DOHH2 (cell line): ENCODE data around the gene MLLT3.

Experiments
- H3F3A ChIP-seq: fragments of 200-600 bp; sonication (generic), shearing (Covaris generic); 2 replicates; pipeline ENCODE4 v1.6.0; 2016; ENCODE audit warnings: antibody characterized with exemption, mild to moderate bottlenecking; ENCODE audit not compliant: control insufficient read depth, insufficient read depth
- H3K27ac ChIP-seq: fragments of 200-600 bp; sonication (generic); 2 replicates; pipeline ENCODE4 v1.5.1; 2014; ENCODE audit warnings: low read depth, mild to moderate bottlenecking, low read length, moderate library complexity
- H3K27me3 ChIP-seq: fragments of 200-600 bp; sonication (generic); 2 replicates; pipeline ENCODE4 v1.6.1; 2014; ENCODE audit warnings: mild to moderate bottlenecking, low read length, mixed read lengths; ENCODE audit not compliant: control insufficient read depth
- H3K36me3 ChIP-seq: fragments of 200-600 bp; sonication (generic); 2 replicates; pipeline ENCODE4 v1.6.1; 2014; ENCODE audit warnings: mild to moderate bottlenecking, low read length, moderate library complexity, mixed read lengths; ENCODE audit not compliant: control insufficient read depth
- H3K4me1 ChIP-seq: fragments of 200-600 bp; sonication (generic); 2 replicates; pipeline ENCODE4 v1.6.1; 2014; ENCODE audit warnings: mild to moderate bottlenecking, low read length, mixed read lengths; ENCODE audit not compliant: control insufficient read depth
- H3K4me2 ChIP-seq: fragments of 200-600 bp; sonication (generic); 2 replicates; pipeline ENCODE4 v1.6.0; 2014; ENCODE audit warnings: mild to moderate bottlenecking, low read length, moderate library complexity
- H3K4me3 ChIP-seq: fragments of 200-600 bp; sonication (generic); 2 replicates; pipeline ENCODE4 v1.5.1; 2014; ENCODE audit warnings: mild to moderate bottlenecking, low read length, mixed read lengths
- H3K79me2 ChIP-seq: fragments of 200-600 bp; sonication (generic); 2 replicates; pipeline ENCODE4 v1.6.1; 2014; ENCODE audit warnings: mild to moderate bottlenecking, low read length, mixed read lengths; ENCODE audit not compliant: control insufficient read depth
- H3K9me2 ChIP-seq: fragments of 200-600 bp; sonication (generic); replicated peaks from 2 replicates; pipeline ENCODE4 v1.6.1; 2014; ENCODE audit warnings: mild to moderate bottlenecking, low read length, mixed read lengths; ENCODE audit not compliant: control insufficient read depth
- H3K9me3 ChIP-seq: fragments of 200-600 bp; sonication (generic); 2 replicates; pipeline ENCODE4 v1.6.1; 2014; ENCODE audit warnings: antibody characterized with exemption, low read length, mixed read lengths; ENCODE audit not compliant: control insufficient read depth, insufficient read depth
- H4K20me1 ChIP-seq: fragments of 200-600 bp; sonication (generic); 2 replicates; pipeline ENCODE4 v1.6.0; 2014; ENCODE audit warnings: low read depth, mild to moderate bottlenecking, antibody characterized with exemption, low read length, moderate library complexity; ENCODE audit not compliant: control insufficient read depth, insufficient read depth
- EZH2phosphoT487 ChIP-seq: fragments of 200-600 bp; sonication (generic); IDR thresholded peaks from 2 replicates; pipeline ENCODE4 v1.6.1; 2017; ENCODE audit warnings: borderline replicate concordance, mild to moderate bottlenecking, antibody characterized with exemption, low read length, moderate library complexity, mixed read lengths
- TF ChIP-seq, protein P1 (sequence below): fragments of 200-600 bp; sonication (generic); IDR thresholded peaks from one replicate; pipeline ENCODE4 v1.5.1; 2014; ENCODE audit warnings: antibody characterized with exemption, mild to moderate bottlenecking, low read depth, low read length; ENCODE audit not compliant: poor library complexity, severe bottlenecking

The MLLT3 gene

DNA sequence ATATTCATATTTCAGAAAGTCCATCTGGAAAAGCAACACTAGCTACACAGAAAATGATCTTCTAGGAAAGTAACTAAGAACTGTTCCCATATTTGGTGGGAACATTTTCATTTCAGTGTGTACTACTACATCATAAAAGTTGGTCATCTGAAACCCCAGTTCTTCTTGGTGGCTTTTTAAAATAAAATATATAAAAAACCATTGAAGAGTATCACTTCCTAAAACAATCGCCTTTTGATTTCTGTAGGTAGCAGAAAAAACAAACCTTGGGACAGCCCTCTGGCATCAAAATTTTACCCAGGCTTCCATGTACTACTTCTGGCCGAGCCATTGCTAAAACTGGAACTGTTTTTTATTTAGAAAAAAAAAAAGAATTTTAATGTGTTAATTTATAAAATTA lies 158.5 kb downstream of the MLLT3 start:
- Histone ChIP-seq H3K9me3 (0 out of 2 replicates have a peak, but pooled peaks cover 5% of the 10 kb centered on the region), H3K79me2 (no peaks in the 10 kb centered on the region)
- TF ChIP-seq, protein P1, sequence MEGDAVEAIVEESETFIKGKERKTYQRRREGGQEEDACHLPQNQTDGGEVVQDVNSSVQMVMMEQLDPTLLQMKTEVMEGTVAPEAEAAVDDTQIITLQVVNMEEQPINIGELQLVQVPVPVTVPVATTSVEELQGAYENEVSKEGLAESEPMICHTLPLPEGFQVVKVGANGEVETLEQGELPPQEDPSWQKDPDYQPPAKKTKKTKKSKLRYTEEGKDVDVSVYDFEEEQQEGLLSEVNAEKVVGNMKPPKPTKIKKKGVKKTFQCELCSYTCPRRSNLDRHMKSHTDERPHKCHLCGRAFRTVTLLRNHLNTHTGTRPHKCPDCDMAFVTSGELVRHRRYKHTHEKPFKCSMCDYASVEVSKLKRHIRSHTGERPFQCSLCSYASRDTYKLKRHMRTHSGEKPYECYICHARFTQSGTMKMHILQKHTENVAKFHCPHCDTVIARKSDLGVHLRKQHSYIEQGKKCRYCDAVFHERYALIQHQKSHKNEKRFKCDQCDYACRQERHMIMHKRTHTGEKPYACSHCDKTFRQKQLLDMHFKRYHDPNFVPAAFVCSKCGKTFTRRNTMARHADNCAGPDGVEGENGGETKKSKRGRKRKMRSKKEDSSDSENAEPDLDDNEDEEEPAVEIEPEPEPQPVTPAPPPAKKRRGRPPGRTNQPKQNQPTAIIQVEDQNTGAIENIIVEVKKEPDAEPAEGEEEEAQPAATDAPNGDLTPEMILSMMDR, result no peak
- TF ChIP-seq EZH2phosphoT487, result no peak

DNA sequence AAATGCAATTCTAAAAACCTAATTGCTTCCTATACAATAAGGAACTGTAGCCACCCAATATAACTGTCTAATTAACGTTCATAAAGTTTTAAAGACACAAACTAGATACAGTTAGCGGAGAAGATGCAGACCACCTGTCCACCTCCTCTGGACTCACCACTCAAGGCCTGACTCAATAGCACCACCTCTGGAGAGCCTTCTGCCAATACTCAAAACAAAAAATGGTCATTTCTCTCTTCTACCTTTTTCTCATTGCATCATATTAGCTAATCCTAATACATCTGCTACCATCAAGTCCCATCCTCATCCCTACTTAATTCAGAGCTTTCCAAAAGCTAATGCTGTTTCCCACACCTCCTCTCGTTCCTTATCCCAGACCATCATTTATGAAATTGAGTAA lies 159.9 kb downstream of the MLLT3 start:
- H3K4me2 ChIP-seq, result no peak overlapping the region
- no peak overlapping the region for H3K4me3 ChIP-seq
- H3F3A ChIP-seq, result no peaks in the 10 kb centered on the region
- TF ChIP-seq, protein P1, result no peak
- TF ChIP-seq EZH2phosphoT487, result no peak
- H3K9me2 ChIP-seq, result no peaks in the 10 kb centered on the region
- peaks cover 3% of the 10 kb centered on the region; the same call in 1 of the 2 replicates for H4K20me1 ChIP-seq
- no peaks in the 10 kb centered on the region for H3K9me3 ChIP-seq
- no peaks in the 10 kb centered on the region for H3K4me1 ChIP-seq
- no peak overlapping the region for H3K27ac ChIP-seq
- H3K79me2 ChIP-seq, result 0 out of 2 replicates have a peak, but pooled peaks cover 3% of the 10 kb centered on the region
- no peaks in the 10 kb centered on the region for H3K36me3 ChIP-seq
- no peaks in the 10 kb centered on the region for H3K27me3 ChIP-seq

More for the DNA sequence above, 158.5 kb downstream of the MLLT3 start:
- H3K36me3 ChIP-seq, result no peaks in the 10 kb centered on the region
- no peaks in the 10 kb centered on the region for H3F3A ChIP-seq
- no peak overlapping the region for H3K27ac ChIP-seq
- no peaks in the 10 kb centered on the region for H3K4me1 ChIP-seq
- no peak overlapping the region for H3K4me2 ChIP-seq
- no peak overlapping the region for H3K4me3 ChIP-seq
- no peaks in the 10 kb centered on the region for H3K27me3 ChIP-seq
- H4K20me1 ChIP-seq, result peaks cover 3% of the 10 kb centered on the region; the same call in 1 of the 2 replicates
- no peaks in the 10 kb centered on the region for H3K9me2 ChIP-seq

DNA sequence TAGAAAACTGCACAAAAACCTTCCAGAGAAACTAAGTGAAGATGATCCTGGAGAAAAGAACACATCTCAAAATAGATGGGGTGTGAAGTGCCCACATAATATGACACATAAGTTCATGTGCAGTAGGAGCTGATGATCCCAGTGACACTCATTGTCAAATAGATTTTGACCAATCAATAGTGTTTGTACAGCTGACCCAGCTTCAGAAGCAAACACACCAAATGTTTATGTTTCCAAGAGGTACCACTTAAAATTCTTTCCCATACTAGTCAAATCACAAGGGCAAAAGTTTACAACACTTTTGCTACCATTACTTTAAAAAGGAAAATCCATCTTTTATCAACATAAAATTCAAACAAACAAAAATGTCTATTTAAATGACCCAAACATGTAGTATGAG lies 175.0 kb downstream of the MLLT3 start:
- H3K9me2 ChIP-seq, result no peaks in the 10 kb centered on the region
- H3K27ac ChIP-seq, result no peak overlapping the region
- no peaks in the 10 kb centered on the region for H3K4me1 ChIP-seq
- H3K9me3 ChIP-seq, result no peaks in the 10 kb centered on the region
- no peaks in the 10 kb centered on the region for H3K36me3 ChIP-seq
- TF ChIP-seq, protein P1, result no peak
- TF ChIP-seq EZH2phosphoT487, result no peak
- H3F3A ChIP-seq, result no peaks in the 10 kb centered on the region
- no peak overlapping the region for H3K4me3 ChIP-seq
- no peaks in the 10 kb centered on the region for H4K20me1 ChIP-seq
- no peaks in the 10 kb centered on the region for H3K79me2 ChIP-seq
- H3K27me3 ChIP-seq, result no peaks in the 10 kb centered on the region
- no peak overlapping the region for H3K4me2 ChIP-seq
